HCT116 (cell line): ENCODE results near the gene IRAK2.

Experiments
- CEBPB ChIP-seq: IDR thresholded peaks from 2 replicates; pipeline ENCODE4 v1.6.1; 2012; ENCODE audit warnings: low read depth
- EGR1 ChIP-seq: IDR thresholded peaks from 2 replicates; pipeline ENCODE4 v1.6.1; 2012; ENCODE audit warnings: low read depth
- EZH2phosphoT487 ChIP-seq: fragments of 200-600 bp; IDR thresholded peaks from 2 replicates; pipeline ENCODE4 v1.6.1; 2018; ENCODE audit warnings: antibody characterized with exemption, borderline replicate concordance
- POLR2A ChIP-seq: IDR thresholded peaks from 2 replicates; pipeline ENCODE4 v1.7.0; 2011; ENCODE audit warnings: borderline replicate concordance; ENCODE audit not compliant: insufficient read depth, insufficient read length; ENCODE audit errors: extremely low read depth
- POLR2AphosphoS5 ChIP-seq: IDR thresholded peaks from 2 replicates; pipeline ENCODE4 v1.6.1; 2011; ENCODE audit warnings: mild to moderate bottlenecking, low read depth, low read length, moderate library complexity
- RAD21 ChIP-seq: IDR thresholded peaks from 2 replicates; pipeline ENCODE4 v1.6.1; 2012; ENCODE audit warnings: low read depth, mild to moderate bottlenecking
- SIN3A ChIP-seq: IDR thresholded peaks from 2 replicates; pipeline ENCODE4 v1.6.1; 2012; ENCODE audit warnings: low read depth
- SRF ChIP-seq: IDR thresholded peaks from 2 replicates; pipeline ENCODE4 v1.6.1; 2012; ENCODE audit warnings: low read depth
- YY1 ChIP-seq: IDR thresholded peaks from 2 replicates; pipeline ENCODE4 v1.6.1; 2011; ENCODE audit warnings: low read length, low read depth, moderate library complexity, mild to moderate bottlenecking; ENCODE audit not compliant: insufficient replicate concordance; ENCODE audit errors: extremely low read depth
- TF ChIP-seq, protein P1 (sequence below): IDR thresholded peaks from 2 replicates; pipeline ENCODE4 v1.6.1; 2012
- TF ChIP-seq, protein P2 (sequence below), 3 experiments: fragments of 200-600 bp in 1 of 3; sonication (generic) in 1 of 3; IDR thresholded peaks in 2 of 3; conservative IDR thresholded peaks in 1 of 3; 2 replicates each; pipeline ENCODE4 v1.5.1; 2012 to 2017; ENCODE audit warnings: low read depth in 2 of 3, low read length in 2 of 3, antibody characterized with exemption in 1 of 3, borderline replicate concordance in 1 of 3, control low read depth in 1 of 3, mild to moderate bottlenecking in 1 of 3, mixed read lengths in 1 of 3, mixed run types in 1 of 3, moderate library complexity in 1 of 3; ENCODE audit not compliant: insufficient read depth in 1 of 3

DNA sequence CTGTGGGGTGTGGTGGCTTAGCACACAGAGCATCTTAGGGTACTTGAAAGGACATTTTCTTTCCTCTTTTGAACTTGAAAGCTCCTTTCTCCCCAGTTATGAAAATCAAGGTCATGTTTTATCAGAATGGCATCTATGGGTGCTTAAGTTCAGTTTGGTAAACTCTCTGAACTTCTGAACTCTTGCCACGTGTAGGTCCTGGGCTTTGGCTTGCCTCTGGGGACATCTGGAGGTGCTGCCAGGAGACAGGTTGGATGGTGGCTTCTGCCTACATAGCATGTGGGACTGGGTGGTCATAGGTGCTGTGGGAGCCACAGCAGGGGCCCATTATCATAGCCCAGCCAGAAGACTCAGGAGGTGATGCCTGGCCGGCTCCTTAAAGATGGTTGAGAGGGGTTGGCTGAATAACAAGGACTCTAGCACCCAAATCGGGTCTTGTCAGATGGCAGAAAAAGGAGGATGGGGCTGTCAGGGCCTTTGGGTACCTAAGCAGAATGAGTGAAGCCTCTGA, 112.5 kb downstream of the IRAK2 start:
- no peak for TF ChIP-seq POLR2A
- no peak for TF ChIP-seq EZH2phosphoT487
- no peak for TF ChIP-seq RAD21
- TF ChIP-seq, protein P1, sequence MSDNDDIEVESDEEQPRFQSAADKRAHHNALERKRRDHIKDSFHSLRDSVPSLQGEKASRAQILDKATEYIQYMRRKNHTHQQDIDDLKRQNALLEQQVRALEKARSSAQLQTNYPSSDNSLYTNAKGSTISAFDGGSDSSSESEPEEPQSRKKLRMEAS = no peak
- TF ChIP-seq SIN3A = no peak
- TF ChIP-seq SRF = no peak
- no peak for TF ChIP-seq CEBPB
- TF ChIP-seq, protein P2, sequence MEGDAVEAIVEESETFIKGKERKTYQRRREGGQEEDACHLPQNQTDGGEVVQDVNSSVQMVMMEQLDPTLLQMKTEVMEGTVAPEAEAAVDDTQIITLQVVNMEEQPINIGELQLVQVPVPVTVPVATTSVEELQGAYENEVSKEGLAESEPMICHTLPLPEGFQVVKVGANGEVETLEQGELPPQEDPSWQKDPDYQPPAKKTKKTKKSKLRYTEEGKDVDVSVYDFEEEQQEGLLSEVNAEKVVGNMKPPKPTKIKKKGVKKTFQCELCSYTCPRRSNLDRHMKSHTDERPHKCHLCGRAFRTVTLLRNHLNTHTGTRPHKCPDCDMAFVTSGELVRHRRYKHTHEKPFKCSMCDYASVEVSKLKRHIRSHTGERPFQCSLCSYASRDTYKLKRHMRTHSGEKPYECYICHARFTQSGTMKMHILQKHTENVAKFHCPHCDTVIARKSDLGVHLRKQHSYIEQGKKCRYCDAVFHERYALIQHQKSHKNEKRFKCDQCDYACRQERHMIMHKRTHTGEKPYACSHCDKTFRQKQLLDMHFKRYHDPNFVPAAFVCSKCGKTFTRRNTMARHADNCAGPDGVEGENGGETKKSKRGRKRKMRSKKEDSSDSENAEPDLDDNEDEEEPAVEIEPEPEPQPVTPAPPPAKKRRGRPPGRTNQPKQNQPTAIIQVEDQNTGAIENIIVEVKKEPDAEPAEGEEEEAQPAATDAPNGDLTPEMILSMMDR (IDR thresholded peaks at IDR 0.05 in 2 of 3, conservative IDR thresholded peaks at IDR 0.05 in 1 of 3; ENCODE audit: borderline replicate concordance in 1 of 3, insufficient read depth in 1 of 3, low read depth in 2 of 3, low read length in 2 of 3) = no peak
- no peak for TF ChIP-seq YY1
- TF ChIP-seq POLR2AphosphoS5 = no peak
- TF ChIP-seq EGR1 = no peak
